H9 (cell line): ENCODE results near the gene DCUN1D4. TPM values are rescaled to one million over a fixed set of nuclear protein-coding genes. Genes with fewer than 3 reads are reported as not detected.

Source experiments
- DNase-seq: peaks from one replicate; pipeline ENCODE4 v3.0.0-alpha.2; 2017
- H2AFZ ChIP-seq: one replicate; pipeline ENCODE4 v1.6.1; 2013; ENCODE audit warnings: mild to moderate bottlenecking, low read length, control low read depth, moderate library complexity
- H2AK5ac ChIP-seq: 2 replicates; pipeline ENCODE4 v1.6.1; 2013; ENCODE audit warnings: low read length, control low read depth, mixed read lengths; ENCODE audit not compliant: insufficient read length
- H2BK120ac ChIP-seq: one replicate; pipeline ENCODE4 v1.6.1; 2013; ENCODE audit warnings: low read depth, mild to moderate bottlenecking, low read length, control low read depth, inconsistent platforms; ENCODE audit not compliant: poor library complexity, severe bottlenecking
- H2BK12ac ChIP-seq: 2 replicates; pipeline ENCODE4 v1.6.1; 2013; ENCODE audit warnings: low read length, control low read depth, mixed read lengths, low read depth; ENCODE audit not compliant: insufficient read length
- H2BK15ac ChIP-seq: 2 replicates; pipeline ENCODE4 v1.6.1; 2013; ENCODE audit warnings: low read depth, low read length, control low read depth
- H2BK20ac ChIP-seq: one replicate; pipeline ENCODE4 v1.6.1; 2013; ENCODE audit warnings: low read depth, mild to moderate bottlenecking, low read length, control low read depth, inconsistent platforms; ENCODE audit not compliant: poor library complexity, severe bottlenecking
- H2BK5ac ChIP-seq: 2 replicates; pipeline ENCODE4 v1.6.1; 2013; ENCODE audit warnings: low read length, control low read depth, mixed read lengths; ENCODE audit not compliant: insufficient read length
- H3K14ac ChIP-seq: 2 replicates; pipeline ENCODE4 v1.6.1; 2013; ENCODE audit warnings: low read length, control low read depth; ENCODE audit not compliant: insufficient read depth
- H3K18ac ChIP-seq: 2 replicates; pipeline ENCODE4 v1.6.1; 2013; ENCODE audit warnings: low read depth, mild to moderate bottlenecking, mixed read lengths, low read length, control low read depth; ENCODE audit not compliant: insufficient read length
- H3K23ac ChIP-seq: 2 replicates; pipeline ENCODE4 v1.6.1; 2013; ENCODE audit warnings: low read length, control low read depth, mixed read lengths, low read depth; ENCODE audit not compliant: insufficient read length
- H3K23me2 ChIP-seq: 2 replicates; pipeline ENCODE4 v1.6.1; 2013; ENCODE audit warnings: low read depth, mild to moderate bottlenecking, mixed read lengths, low read length, control low read depth; ENCODE audit not compliant: insufficient read length, poor library complexity, severe bottlenecking
- H3K27ac ChIP-seq: 2 replicates; pipeline ENCODE4 v1.5.1; 2013; ENCODE audit warnings: low read length, control low read depth, mixed read lengths, low read depth; ENCODE audit not compliant: insufficient read length
- H3K27me3 ChIP-seq: 2 replicates; pipeline ENCODE4 v1.6.1; 2013; ENCODE audit warnings: low read length, control low read depth, inconsistent platforms; ENCODE audit not compliant: insufficient read depth
- H3K4ac ChIP-seq: 2 replicates; pipeline ENCODE4 v1.6.1; 2013; ENCODE audit warnings: low read depth, mild to moderate bottlenecking, control low read depth, inconsistent platforms, low read length, moderate library complexity
- H3K4me1 ChIP-seq: 2 replicates; pipeline ENCODE4 v1.6.1; 2013; ENCODE audit warnings: low read length, control low read depth, inconsistent platforms; ENCODE audit not compliant: insufficient read depth
- H3K4me2 ChIP-seq: 2 replicates; pipeline ENCODE4 v1.6.1; 2013; ENCODE audit warnings: low read length, control low read depth, mixed read lengths; ENCODE audit not compliant: insufficient read length, insufficient read depth
- H3K56ac ChIP-seq: 2 replicates; pipeline ENCODE4 v1.6.1; 2013; ENCODE audit warnings: low read depth, mild to moderate bottlenecking, mixed read lengths, low read length, control low read depth; ENCODE audit not compliant: insufficient read length
- H3K79me1 ChIP-seq: 2 replicates; pipeline ENCODE4 v1.6.1; 2013; ENCODE audit warnings: low read depth, mild to moderate bottlenecking, moderate library complexity, low read length, control low read depth, inconsistent platforms; ENCODE audit not compliant: insufficient read depth, poor library complexity, severe bottlenecking
- H3K79me2 ChIP-seq: 2 replicates; pipeline ENCODE4 v1.6.1; 2013; ENCODE audit warnings: low read length, control low read depth, inconsistent platforms; ENCODE audit not compliant: insufficient read depth
- H3K9ac ChIP-seq: 2 replicates; pipeline ENCODE4 v1.6.1; 2013; ENCODE audit warnings: low read length, control low read depth, mixed read lengths; ENCODE audit not compliant: insufficient read length; ENCODE audit errors: extremely low read depth
- H3K9me3 ChIP-seq: one replicate; pipeline ENCODE4 v1.6.1; 2013; ENCODE audit warnings: low read depth, low read length, inconsistent platforms; ENCODE audit not compliant: control insufficient read depth
- H3T11ph ChIP-seq: one replicate; pipeline ENCODE4 v1.6.1; 2013; ENCODE audit warnings: mild to moderate bottlenecking, low read length, control low read depth, inconsistent platforms
- H4K20me1 ChIP-seq: one replicate; pipeline ENCODE4 v1.6.1; 2013; ENCODE audit not compliant: control insufficient read depth, insufficient read length, insufficient read depth
- H4K5ac ChIP-seq: 2 replicates; pipeline ENCODE4 v1.6.1; 2013; ENCODE audit warnings: low read depth, mild to moderate bottlenecking, mixed read lengths, low read length, control low read depth; ENCODE audit not compliant: insufficient read length
- H4K8ac ChIP-seq: replicated peaks from 2 replicates; pipeline ENCODE4 v1.6.1; 2013; ENCODE audit warnings: low read length, control low read depth, mixed read lengths, low read depth; ENCODE audit not compliant: insufficient read length
- H4K91ac ChIP-seq: 2 replicates; pipeline ENCODE4 v1.6.1; 2013; ENCODE audit warnings: low read depth, mild to moderate bottlenecking, moderate library complexity, mixed read lengths, low read length, control low read depth; ENCODE audit not compliant: insufficient read length
- H3K27ac Mint-ChIP-seq, 3 experiments: 2 replicates in 2 of 3; 3 replicates in 1 of 3; pipeline ENCODE4 v1.8.0; 2020 to 2021; ENCODE audit warnings: mixed read lengths in 3 of 3, mild to moderate bottlenecking in 1 of 3, moderate library complexity in 1 of 3
- H3K27me3 Mint-ChIP-seq: 2 replicates; pipeline ENCODE4 v1.8.0; 2021; ENCODE audit warnings: low read depth, mild to moderate bottlenecking, moderate library complexity, mixed read lengths
- H3K36me3 Mint-ChIP-seq, 3 experiments: 2 replicates in 2 of 3; 3 replicates in 1 of 3; pipeline ENCODE4 v1.8.0; 2020 to 2021; ENCODE audit warnings: low read depth in 3 of 3, mixed read lengths in 3 of 3; ENCODE audit not compliant: insufficient read depth in 1 of 3
- H3K4me1 Mint-ChIP-seq, 2 experiments: 2 replicates each; pipeline ENCODE4 v1.8.0; 2020; ENCODE audit warnings: mixed read lengths in 2 of 2
- H3K4me3 Mint-ChIP-seq, 2 experiments: 2 replicates in 1 of 2; 3 replicates in 1 of 2; pipeline ENCODE4 v1.8.0; 2020 to 2021; ENCODE audit warnings: mild to moderate bottlenecking in 2 of 2, mixed read lengths in 2 of 2, moderate library complexity in 1 of 2
- H3K9me3 Mint-ChIP-seq, 2 experiments: 2 replicates in 1 of 2; 3 replicates in 1 of 2; pipeline ENCODE4 v1.8.0; 2020; ENCODE audit warnings: mild to moderate bottlenecking in 2 of 2, mixed read lengths in 2 of 2, moderate library complexity in 1 of 2
- WGBS: extraction: QIAGEN DNeasy Blood & Tissue Kit; methylation state at CpG from one replicate; pipeline ENCODE4 v1.1.7; 2013; ENCODE audit warnings: missing lambda C conversion rate, low lambda C conversion rate, mixed read lengths; ENCODE audit not compliant: insufficient read length; ENCODE audit errors: extremely low coverage; 5-methylcytosine and 5-hydroxymethylcytosine counted together
- total RNA-seq: library from RNA; stranded (reverse); gene quantifications from 2 replicates; pipeline ENCODE4 v1.2.1, GENCODE V29; 2021
- TF ChIP-seq, protein P1 (sequence below): fragments of 200-600 bp; sonication (generic); conservative IDR thresholded peaks from 3 replicates; pipeline ENCODE4 v1.8.0; 2021; ENCODE audit warnings: antibody characterized with exemption, mild to moderate bottlenecking

The DCUN1D4 gene
- total RNA-seq, 1 experiment from 2014 or later: 46.7 TPM

DNA sequence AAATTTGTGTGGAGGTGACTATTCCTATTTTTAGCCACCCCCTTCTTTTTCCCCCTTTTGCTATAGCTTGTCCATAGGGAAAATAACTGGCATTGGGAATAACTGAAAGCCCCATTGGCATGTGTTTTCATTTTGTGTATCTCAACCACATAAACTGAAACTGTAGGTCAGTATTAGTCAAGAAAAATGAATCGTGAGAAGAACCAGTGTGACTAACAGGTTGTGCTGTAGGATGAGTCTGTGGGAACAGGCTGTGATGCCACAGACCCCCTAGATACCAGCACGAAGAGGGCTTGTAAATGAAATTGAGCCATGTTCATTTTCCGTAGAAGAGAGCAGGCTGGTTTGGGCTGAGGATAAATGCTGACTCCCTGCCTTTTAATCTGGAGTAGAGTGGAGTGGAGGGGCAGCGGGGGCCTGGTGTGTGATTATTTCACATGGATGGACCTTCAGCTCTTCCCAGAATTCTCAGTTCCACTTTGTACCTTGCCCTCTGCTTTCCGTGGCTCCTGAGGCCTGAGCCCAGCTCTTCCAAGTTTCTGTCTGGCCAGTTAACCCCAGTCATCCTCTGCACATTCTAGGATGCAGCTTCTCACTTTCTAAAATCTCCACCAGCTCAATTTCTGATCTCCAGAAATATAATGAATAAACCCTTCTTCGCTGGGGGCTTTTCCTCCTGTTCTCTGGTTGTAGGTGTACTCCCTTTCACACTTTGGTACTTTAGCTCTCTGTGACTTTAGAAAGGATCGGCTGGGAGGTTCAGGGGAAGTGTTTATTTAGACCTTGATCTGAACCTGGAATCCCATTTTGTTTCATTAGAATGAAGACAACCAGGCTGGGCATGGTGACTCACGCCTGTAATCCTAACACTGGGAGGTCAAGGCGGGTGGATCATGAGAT is 37.3 kb downstream of the DCUN1D4 start:
- Mint-ChIP-seq H3K27ac (no peak overlapping the region; a peak in 1 of 7 replicates), H3K4me1 (peaks cover 18 to 23% of the 10 kb centered on the region in 2 experiments), H3K4me3 (no peak overlapping the region), H3K9me3 (no peaks in the 10 kb centered on the region), H3K27me3 (no peaks in the 10 kb centered on the region), H3K36me3 (peaks cover 18 to 39% (median 30%) of the 10 kb centered on the region in 3 experiments; a peak in 6 of 7 replicates)
- H3K27ac ChIP-seq: no peak overlapping the region
- no peak overlapping the region for H2BK5ac ChIP-seq
- no peak overlapping the region for H4K8ac ChIP-seq
- no peak overlapping the region for H2BK12ac ChIP-seq
- H3K23me2 ChIP-seq: no peaks in the 10 kb centered on the region
- no peaks in the 10 kb centered on the region for H3K27me3 ChIP-seq
- TF ChIP-seq, protein P1, sequence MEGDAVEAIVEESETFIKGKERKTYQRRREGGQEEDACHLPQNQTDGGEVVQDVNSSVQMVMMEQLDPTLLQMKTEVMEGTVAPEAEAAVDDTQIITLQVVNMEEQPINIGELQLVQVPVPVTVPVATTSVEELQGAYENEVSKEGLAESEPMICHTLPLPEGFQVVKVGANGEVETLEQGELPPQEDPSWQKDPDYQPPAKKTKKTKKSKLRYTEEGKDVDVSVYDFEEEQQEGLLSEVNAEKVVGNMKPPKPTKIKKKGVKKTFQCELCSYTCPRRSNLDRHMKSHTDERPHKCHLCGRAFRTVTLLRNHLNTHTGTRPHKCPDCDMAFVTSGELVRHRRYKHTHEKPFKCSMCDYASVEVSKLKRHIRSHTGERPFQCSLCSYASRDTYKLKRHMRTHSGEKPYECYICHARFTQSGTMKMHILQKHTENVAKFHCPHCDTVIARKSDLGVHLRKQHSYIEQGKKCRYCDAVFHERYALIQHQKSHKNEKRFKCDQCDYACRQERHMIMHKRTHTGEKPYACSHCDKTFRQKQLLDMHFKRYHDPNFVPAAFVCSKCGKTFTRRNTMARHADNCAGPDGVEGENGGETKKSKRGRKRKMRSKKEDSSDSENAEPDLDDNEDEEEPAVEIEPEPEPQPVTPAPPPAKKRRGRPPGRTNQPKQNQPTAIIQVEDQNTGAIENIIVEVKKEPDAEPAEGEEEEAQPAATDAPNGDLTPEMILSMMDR: no peak
- no peak overlapping the region for H2BK120ac ChIP-seq
- H3K79me2 ChIP-seq: no peaks in the 10 kb centered on the region
- H3K79me1 ChIP-seq: no peaks in the 10 kb centered on the region
- no peak overlapping the region for H3K18ac ChIP-seq
- no peak for DNase-seq
- WGBS: no CpG with 5 or more reads among the region's 9 CpGs
- H3K9me3 ChIP-seq: no peaks in the 10 kb centered on the region
- no peak overlapping the region for H3K56ac ChIP-seq
- H3K4me2 ChIP-seq: no peak overlapping the region
- H4K5ac ChIP-seq: no peak overlapping the region
- no peak overlapping the region for H2AFZ ChIP-seq
- no peaks in the 10 kb centered on the region for H4K20me1 ChIP-seq
- H3T11ph ChIP-seq: no peak overlapping the region
- no peaks in the 10 kb centered on the region; the same call in 1 of the 2 replicates for H3K4me1 ChIP-seq
- no peak overlapping the region for H3K23ac ChIP-seq
- H4K91ac ChIP-seq: no peak overlapping the region
- no peak overlapping the region for H2BK15ac ChIP-seq
- H3K14ac ChIP-seq: no peak overlapping the region
- no peak overlapping the region for H2BK20ac ChIP-seq
- no peak overlapping the region for H3K4ac ChIP-seq
- no peak overlapping the region for H2AK5ac ChIP-seq
- no peak overlapping the region for H3K9ac ChIP-seq
